ENCODE data around the gene CRLF1. TPM values are rescaled to one million over a fixed set of nuclear protein-coding genes. Genes with fewer than 3 reads are reported as not detected.

Gene CRLF1
- total RNA-seq, 1 donor from 2014 or later, result 7.8 TPM

DNA sequence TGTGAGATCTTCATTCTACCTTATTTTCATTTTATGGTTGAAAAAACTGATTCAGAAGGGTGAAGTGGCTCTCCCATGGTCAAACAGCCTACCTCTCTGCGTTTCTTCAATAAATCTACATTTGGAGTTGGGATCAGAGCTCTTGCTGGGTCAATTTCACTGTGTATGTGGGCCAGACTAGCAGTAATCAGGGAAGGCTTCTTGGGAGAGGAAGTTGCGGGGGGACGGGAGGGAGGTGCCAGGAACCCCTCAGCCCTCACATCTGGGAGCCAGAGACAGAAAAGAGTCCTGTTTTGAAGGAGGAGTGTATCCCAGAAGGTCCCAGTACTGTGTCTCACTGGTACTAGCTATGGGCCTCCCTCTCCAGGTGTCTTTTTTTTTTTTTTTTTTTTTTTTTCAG is 48.0 kb downstream of the CRLF1 start:
- DNase-seq (ENCODE audit: low spot score), result no peak

DNA sequence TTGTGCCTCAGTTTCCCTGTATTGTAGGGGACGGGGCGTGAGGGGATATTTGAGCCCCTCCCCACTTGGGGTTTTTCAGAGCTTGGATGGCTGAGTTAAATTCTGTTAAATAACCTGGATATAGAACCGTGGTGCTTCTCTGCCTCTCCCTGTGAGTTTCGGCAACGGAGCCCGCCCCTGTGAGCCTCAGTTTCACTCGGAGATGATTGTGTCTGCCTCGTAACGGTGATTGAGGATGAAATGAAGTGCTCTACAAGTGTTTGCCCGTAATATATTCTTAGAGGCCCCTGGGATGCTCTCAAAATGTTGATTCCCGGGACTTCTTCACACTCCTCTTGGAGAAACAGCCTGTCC is 48.4 kb downstream of the CRLF1 start:
- no peak for DNase-seq (ENCODE audit: low spot score)

DNA sequence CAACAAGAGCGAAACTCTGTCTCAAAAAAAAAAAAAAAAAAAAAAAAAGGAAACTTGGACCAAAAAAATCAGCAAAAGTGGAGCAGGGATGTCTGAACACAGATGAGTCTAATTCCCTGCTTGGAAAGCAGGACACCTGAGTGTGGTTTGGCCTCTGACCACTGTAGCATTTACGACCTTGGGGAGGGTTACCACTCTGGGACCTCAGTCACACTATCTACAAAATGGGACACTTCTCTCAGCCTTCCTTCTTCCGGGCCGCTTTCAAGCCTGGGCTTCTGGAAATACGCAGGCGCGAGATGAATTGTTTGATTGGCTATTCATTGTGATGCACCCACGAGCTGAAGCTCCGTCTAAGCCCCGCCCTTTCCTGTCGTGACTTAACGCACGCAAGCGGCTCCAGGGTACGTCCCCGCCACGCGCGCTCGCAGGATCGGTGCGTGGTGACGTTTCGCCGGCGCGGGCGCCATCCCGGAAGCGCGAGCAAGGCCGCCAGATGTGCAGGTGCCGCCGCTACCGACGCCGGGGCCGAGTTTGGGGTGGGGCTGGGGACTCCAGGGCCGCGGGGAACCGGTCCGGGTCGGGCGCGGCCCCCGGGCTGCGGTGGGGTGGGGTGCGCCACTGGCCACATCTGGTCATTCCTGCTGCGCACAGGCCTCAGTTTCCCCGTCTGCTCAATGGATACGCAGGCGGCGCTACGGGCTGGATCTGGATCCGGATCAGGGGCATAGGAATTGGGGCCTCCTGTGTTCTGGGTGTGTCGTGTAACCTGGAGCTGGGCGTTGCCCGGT is 49.0 kb downstream of the CRLF1 start, which contains the start of gene KXD1:
TSS of gene KXD1 (plus strand) at position 460 of the 791 bp plus-strand sequence. CDS start 4,187 bp downstream, outside the sequence.
- DNase-seq (ENCODE audit: low spot score), result peak; percentile 98

DNA sequence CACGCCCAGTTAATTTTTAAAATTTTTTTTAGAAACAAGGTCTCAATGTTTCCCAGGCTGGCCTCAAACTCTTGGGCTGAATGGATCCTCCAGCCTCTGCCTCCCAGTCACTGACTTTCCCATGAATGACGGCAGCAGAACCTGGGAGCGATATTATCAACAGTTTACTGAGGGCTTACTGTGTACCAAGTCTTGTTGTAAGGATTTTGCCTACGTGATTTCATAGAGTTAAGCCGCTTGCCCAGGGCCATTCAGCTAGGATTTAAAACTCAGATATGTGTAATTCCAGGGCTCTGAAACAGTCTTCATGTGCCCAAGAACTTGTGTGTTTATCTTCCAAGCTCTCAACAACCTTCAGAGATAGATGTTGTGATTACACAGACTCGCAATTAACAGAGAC is 55.0 kb downstream of the CRLF1 start:
- no peak for DNase-seq (ENCODE audit: low spot score)

DNA sequence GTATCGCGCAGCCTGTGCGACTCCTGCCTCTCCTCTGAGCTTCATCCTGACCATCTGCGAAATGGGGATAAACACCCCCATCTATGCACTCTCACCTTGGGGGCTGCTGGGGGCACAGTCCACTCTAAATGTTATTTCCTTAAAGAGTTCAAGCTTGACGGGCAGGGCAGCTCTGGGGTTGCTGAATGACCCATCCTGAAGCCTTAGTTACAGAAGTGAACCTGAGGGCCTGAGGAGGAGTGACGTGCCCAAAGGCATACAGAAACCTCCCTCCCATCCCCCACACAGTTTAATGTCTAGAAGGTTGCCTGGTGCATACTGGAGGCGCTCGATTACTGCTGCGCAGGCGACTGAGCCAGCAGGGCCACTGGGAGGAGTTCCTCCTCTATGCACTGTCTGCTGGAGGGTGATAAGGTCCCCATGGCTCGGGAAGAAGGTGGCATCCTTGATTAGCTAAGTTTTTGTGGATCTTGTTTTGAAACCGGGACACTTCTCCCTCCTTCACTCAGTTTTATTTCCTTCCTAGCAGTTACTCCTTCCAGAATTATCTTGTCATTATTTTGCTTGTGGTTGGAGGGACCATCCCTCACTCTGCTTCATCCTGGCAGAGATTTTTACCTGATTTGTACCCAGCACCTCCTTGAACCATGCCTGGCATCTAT is 62.7 kb downstream of the CRLF1 start:
- no peak for DNase-seq (ENCODE audit: low spot score)

Other genes with a start within 250 kb of the CRLF1 start
- gene GDF15, start 220.6 kb downstream of the CRLF1 start, total RNA-seq, result 84.1 TPM
- 3.6 TPM for gene LRRC25, start 209.2 kb downstream of the CRLF1 start, total RNA-seq
- 74.7 TPM for gene SSBP4, start 187.4 kb downstream of the CRLF1 start, total RNA-seq
- gene ISYNA1, start 168.7 kb downstream of the CRLF1 start, total RNA-seq, result 116 TPM
- 29.2 TPM for gene ELL, start 84.7 kb downstream of the CRLF1 start, total RNA-seq
- 162 TPM for gene FKBP8, start 63.2 kb downstream of the CRLF1 start, total RNA-seq
- 79.5 TPM for gene KXD1, start 48.9 kb downstream of the CRLF1 start, total RNA-seq
- 1,235 TPM for gene UBA52, start 34.9 kb downstream of the CRLF1 start, total RNA-seq
- 62.1 TPM for gene REX1BD, start 18.0 kb downstream of the CRLF1 start, total RNA-seq
- gene TMEM59L, start 6.1 kb upstream of the CRLF1 start, total RNA-seq, result 1.3 TPM
- 14.9 TPM for gene KLHL26, start 30.2 kb upstream of the CRLF1 start, total RNA-seq
- gene CRTC1, start 76.9 kb upstream of the CRLF1 start, total RNA-seq, result 19.7 TPM
- gene COMP, start 184.5 kb upstream of the CRLF1 start, total RNA-seq, result 1.8 TPM
- 83.4 TPM for gene UPF1, start 225.2 kb upstream of the CRLF1 start, total RNA-seq

Measured in ureter (tissue), 1 donor.